Progenitor cell of endocrine pancreas (in vitro differentiated cells): Measurements from ENCODE around the gene HIBCH. TPM values are rescaled to one million over a fixed set of nuclear protein-coding genes. Genes with fewer than 3 reads are reported as not detected.
"Not testable (repeated sequence)": the region's sequence is repeated elsewhere in the genome, so short reads cannot be mapped to it uniquely, and the experiment has no call there.

ENCODE experiments used
- DNase-seq: peaks from one replicate; pipeline ENCODE4 v3.0.0; 2021; ENCODE audit warnings: low spot score; ENCODE audit not compliant: unreplicated experiment
- H3K27ac Mint-ChIP-seq: 2 replicates; pipeline ENCODE4 v1.8.0; 2021; ENCODE audit warnings: mild to moderate bottlenecking, moderate library complexity, mixed read lengths
- H3K27me3 Mint-ChIP-seq: 2 replicates; pipeline ENCODE4 v1.8.0; 2021; ENCODE audit warnings: mixed read lengths
- H3K36me3 Mint-ChIP-seq: 2 replicates; pipeline ENCODE4 v1.8.0; 2022; ENCODE audit warnings: mixed read lengths; ENCODE audit not compliant: insufficient read depth
- H3K4me1 Mint-ChIP-seq: 2 replicates; pipeline ENCODE4 v1.8.0; 2021; ENCODE audit warnings: low read depth, mixed read lengths
- H3K4me3 Mint-ChIP-seq: 2 replicates; pipeline ENCODE4 v1.8.0; 2021; ENCODE audit warnings: low read depth, mild to moderate bottlenecking, moderate library complexity, mixed read lengths
- H3K9me3 Mint-ChIP-seq: 2 replicates; pipeline ENCODE4 v1.8.0; 2021; ENCODE audit warnings: low read depth, mixed read lengths
- CTCF ChIP-seq: fragments of 200-600 bp; sonication (generic); IDR thresholded peaks from one replicate; pipeline ENCODE4 v1.5.0; 2021; ENCODE audit warnings: antibody characterized with exemption, mild to moderate bottlenecking; ENCODE audit not compliant: unreplicated experiment
- total RNA-seq: library from RNA; stranded (reverse); gene quantifications from 2 replicates; pipeline ENCODE4 v1.2.1, GENCODE V29; 2021

HIBCH gene
- total RNA-seq, 1 donor from 2014 or later, result 49.5 TPM

- no peak for TF ChIP-seq CTCF
- Mint-ChIP-seq H3K4me3 (no peak overlapping the region), H3K27me3 (no peaks in the 10 kb centered on the region), H3K9me3 (no peaks in the 10 kb centered on the region), H3K27ac (no peak overlapping the region), H3K36me3 (no peaks in the 10 kb centered on the region), H3K4me1 (peaks cover 4% of the 10 kb centered on the region)
- DNase-seq, result no peak
These were observed 160.2 kb downstream of the HIBCH start for GRCh38 chr2:190159453-190159852.

GRCh38 chr2:190158798-190159434 is 160.7 kb downstream of the HIBCH start:
- no peak for DNase-seq
- Mint-ChIP-seq H3K9me3 (no peaks in the 10 kb centered on the region), H3K27me3 (no peaks in the 10 kb centered on the region), H3K4me1 (peaks cover 4% of the 10 kb centered on the region), H3K27ac (no peak overlapping the region), H3K4me3 (no peak overlapping the region), H3K36me3 (no peaks in the 10 kb centered on the region)
- TF ChIP-seq CTCF, result no peak

- not testable (repeated sequence) for H3K27me3 Mint-ChIP-seq, DNase-seq, H3K9me3 Mint-ChIP-seq, H3K27ac Mint-ChIP-seq, H3K36me3 Mint-ChIP-seq, H3K4me3 Mint-ChIP-seq, H3K4me1 Mint-ChIP-seq
These were observed 161.8 kb downstream of the HIBCH start for GRCh38 chr2:190157613-190158528.

- no peaks in the 10 kb centered on the region for H3K9me3 Mint-ChIP-seq
- no peaks in the 10 kb centered on the region for H3K36me3 Mint-ChIP-seq
- TF ChIP-seq CTCF, result no peak
- H3K4me1 Mint-ChIP-seq, result peaks cover 3% of the 10 kb centered on the region
- no peak for DNase-seq
- no peak overlapping the region for H3K4me3 Mint-ChIP-seq
- H3K27ac Mint-ChIP-seq, result no peak overlapping the region
- H3K27me3 Mint-ChIP-seq, result no peaks in the 10 kb centered on the region
These were observed 163.0 kb downstream of the HIBCH start for GRCh38 chr2:190156530-190157212.

Other genes starting within 250 kb of the HIBCH start
- 15.4 and 15.5 TPM in 2 replicates for gene INPP1, start 23.8 kb upstream of the HIBCH start, total RNA-seq
- gene MFSD6, start 88.5 kb upstream of the HIBCH start, total RNA-seq, result 15.1 and 15.4 TPM in 2 replicates
- gene NEMP2, start 214.9 kb upstream of the HIBCH start, total RNA-seq, result 10.2 and 13.9 TPM in 2 replicates